PC-3 (cell line): ENCODE data around the gene PAFAH1B2. TPM values are rescaled to one million over a fixed set of nuclear protein-coding genes. Genes with fewer than 3 reads are reported as not detected.

Source experiments
- ATAC-seq: fragments of 200-7000 bp; cut with Tn5 transposase; 2 replicates; pipeline ENCODE4 v1.9.1; 2020; ENCODE audit warnings: mild to moderate bottlenecking, moderate library complexity
- BruUV-seq: library from RNA; stranded (reverse); fragments of 400-500 nt; replicated peaks from 2 replicates; lab custom pipeline; 2021; lab: Mats Ljungman, UMichigan
- CTCF ChIA-PET: fragments of 300-600 bp; sonication (Branson Sonifier 250); formaldehyde crosslinking; loops from one replicate; lab custom pipeline; 2022; ENCODE audit warnings: antibody characterized with exemption; lab: Charles Lee
- POLR2A ChIA-PET: fragments of 300-600 bp; sonication (Branson Sonifier 250); formaldehyde crosslinking; loops from one replicate; lab custom pipeline; 2022; ENCODE audit warnings: antibody characterized with exemption; ENCODE audit not compliant: unreplicated experiment; lab: Charles Lee
- DNase-seq: peaks from one replicate; pipeline ENCODE4 v3.0.0-alpha.2; 2015
- H2AFZ ChIP-seq: fragments of 300-600 bp; sonication (generic); 2 replicates; pipeline ENCODE4 v1.6.0; 2016; ENCODE audit warnings: antibody characterized with exemption, low read length
- H3F3A ChIP-seq: fragments of 300-600 bp; sonication (generic); one replicate; pipeline ENCODE4 v1.6.0; 2017; ENCODE audit warnings: antibody characterized with exemption, low read length, control low read depth, mild to moderate bottlenecking; ENCODE audit not compliant: unreplicated experiment
- H3K27ac ChIP-seq: fragments of 300-600 bp; sonication (generic); 2 replicates; pipeline ENCODE4 v1.5.1; 2016; ENCODE audit warnings: mild to moderate bottlenecking, low read length
- H3K27me3 ChIP-seq: fragments of 300-600 bp; sonication (generic); 2 replicates; pipeline ENCODE4 v1.6.1; 2016; ENCODE audit warnings: low read length, mixed read lengths
- H3K36me3 ChIP-seq: fragments of 300-600 bp; sonication (generic); 2 replicates; pipeline ENCODE4 v1.6.1; 2016; ENCODE audit warnings: low read depth, mixed run types, low read length, mixed read lengths
- H3K4me1 ChIP-seq: fragments of 300-600 bp; sonication (generic); 2 replicates; pipeline ENCODE4 v1.5.1; 2016; ENCODE audit warnings: low read length; ENCODE audit not compliant: insufficient read depth
- H3K4me2 ChIP-seq: fragments of 300-600 bp; sonication (generic); 2 replicates; pipeline ENCODE4 v1.6.0; 2016; ENCODE audit warnings: low read length
- H3K4me3 ChIP-seq: fragments of 300-600 bp; sonication (generic); 2 replicates; pipeline ENCODE4 v1.5.1; 2016; ENCODE audit warnings: mild to moderate bottlenecking, low read length, mixed read lengths
- H3K79me2 ChIP-seq: fragments of 300-600 bp; sonication (generic); 2 replicates; pipeline ENCODE4 v1.6.1; 2017; ENCODE audit warnings: low read length, mixed read lengths
- H3K9ac ChIP-seq: fragments of 300-600 bp; sonication (generic); 2 replicates; pipeline ENCODE4 v1.6.0; 2016; ENCODE audit warnings: mild to moderate bottlenecking, low read length
- H3K9me2 ChIP-seq: fragments of 300-600 bp; sonication (generic); replicated peaks from 2 replicates; pipeline ENCODE4 v1.6.1; 2016; ENCODE audit warnings: mixed run types, low read length, mixed read lengths
- H3K9me3 ChIP-seq: fragments of 300-600 bp; sonication (generic); 2 replicates; pipeline ENCODE4 v1.6.1; 2016; ENCODE audit warnings: low read length, mixed read lengths
- H4K20me1 ChIP-seq: fragments of 300-600 bp; sonication (generic); 2 replicates; pipeline ENCODE4 v1.6.1; 2016; ENCODE audit warnings: low read length, mixed read lengths
- CTCF ChIP-seq: fragments of 300-600 bp; sonication (generic); conservative IDR thresholded peaks from 2 replicates; pipeline ENCODE4 v1.5.1; 2017; ENCODE audit warnings: antibody characterized with exemption, low read depth, mild to moderate bottlenecking, low read length
- EZH2 ChIP-seq: fragments of 300-600 bp; sonication (generic); IDR thresholded peaks from one replicate; pipeline ENCODE4 v1.6.1; 2017; ENCODE audit warnings: antibody characterized with exemption, mild to moderate bottlenecking, low read length; ENCODE audit not compliant: unreplicated experiment
- EZH2phosphoT487 ChIP-seq: fragments of 300-600 bp; sonication (generic); IDR thresholded peaks from 2 replicates; pipeline ENCODE4 v1.6.1; 2018; ENCODE audit warnings: mild to moderate bottlenecking, antibody characterized with exemption, low read length, borderline replicate concordance
- intact Hi-C: fragments of 100-400 bp; cut with micrococcal nuclease; formaldehyde crosslinking; loops from 2 replicates; pipeline ENCODE4 v1.9.0; 2023
- total RNA-seq: library from RNA; depleted of rRNA; stranded (reverse); fragments of >200 nt; gene quantifications from 2 replicates; pipeline ENCODE4 v1.2.3, GENCODE V29; 2014; rRNA removed

PAFAH1B2 gene
- total RNA-seq, 1 experiment from 2014 or later = 91.6 TPM

- H3K4me3 ChIP-seq = no peak overlapping the region
- no peak overlapping the region for H2AFZ ChIP-seq
- no peaks in the 10 kb centered on the region for H3K79me2 ChIP-seq
- TF ChIP-seq EZH2phosphoT487 (no peak), CTCF (no peak), EZH2 (no peak)
- ChIA-PET POLR2A (no interaction called here), CTCF (no interaction called here)
- intact Hi-C loops = no loop called here
- H3K27me3 ChIP-seq = no peaks in the 10 kb centered on the region
- ATAC-seq (no peak), DNase-seq (no peak)
- H3F3A ChIP-seq = peaks cover 6% of the 10 kb centered on the region
- no peaks in the 10 kb centered on the region for H4K20me1 ChIP-seq
- H3K9me2 ChIP-seq = no peaks in the 10 kb centered on the region
- no TSS peak for BruUV-seq
- H3K27ac ChIP-seq = no peak overlapping the region
- H3K4me2 ChIP-seq = no peak overlapping the region
- H3K9ac ChIP-seq = no peak overlapping the region
- no peaks in the 10 kb centered on the region for H3K9me3 ChIP-seq
- H3K36me3 ChIP-seq = peaks cover 32% of the 10 kb centered on the region; the same call in 1 of the 2 replicates
- H3K4me1 ChIP-seq = peaks cover 14% of the 10 kb centered on the region
Observed at GRCh38 chr11:117223741-117224689, 79.9 kb downstream of the PAFAH1B2 start.

GRCh38 chr11:117225553-117226170 is 81.6 kb downstream of the PAFAH1B2 start:
- Histone ChIP-seq H3K4me1 (peaks cover 22% of the 10 kb centered on the region), H4K20me1 (no peaks in the 10 kb centered on the region), H3K36me3 (peaks cover 29% of the 10 kb centered on the region; the same call in 1 of the 2 replicates), H3K9me2 (no peaks in the 10 kb centered on the region), H3K9me3 (no peaks in the 10 kb centered on the region), H3K27ac (no peak overlapping the region), H3K4me3 (no peak overlapping the region), H3K9ac (no peak overlapping the region), H3K27me3 (no peaks in the 10 kb centered on the region), H3K79me2 (peaks cover 14% of the 10 kb centered on the region), H3K4me2 (no peak overlapping the region), H3F3A (peaks cover 6% of the 10 kb centered on the region), H2AFZ (no peak overlapping the region)
- TF ChIP-seq CTCF (no peak), EZH2 (no peak), EZH2phosphoT487 (no peak)
- BruUV-seq = no TSS peak
- POLR2A ChIA-PET = no interaction called here
- ATAC-seq (no peak), DNase-seq (no peak)
- CTCF ChIA-PET = no interaction called here
- intact Hi-C loops = loop anchor here (1.0 to 2.0 kb wide), 4 partner anchors 41 to 493 kb away; no protein-coding TSS in a partner anchor

Other genes starting within 250 kb of the PAFAH1B2 start
- gene SIK3, start 45.9 kb upstream of the PAFAH1B2 start, total RNA-seq = 14.5 and 17.4 TPM in 2 replicates
- 13.6 and 22.7 TPM in 2 replicates for gene SIDT2, start 34.5 kb downstream of the PAFAH1B2 start, total RNA-seq
- gene TAGLN, start 55.1 kb downstream of the PAFAH1B2 start, total RNA-seq = 8.0 and 10.3 TPM in 2 replicates
- 43.6 and 55.1 TPM in 2 replicates for gene PCSK7, start 87.8 kb downstream of the PAFAH1B2 start, total RNA-seq
- 7.4 TPM in 2 replicates for gene RNF214, start 88.4 kb downstream of the PAFAH1B2 start, total RNA-seq
- gene BACE1-AS, start 147.1 kb downstream of the PAFAH1B2 start, total RNA-seq = 3.6 and 3.7 TPM in 2 replicates
- 16.8 and 27.7 TPM in 2 replicates for gene BACE1, start 172.0 kb downstream of the PAFAH1B2 start, total RNA-seq
- gene CEP164, start 183.6 kb downstream of the PAFAH1B2 start, total RNA-seq = 43.7 and 51.1 TPM in 2 replicates